HG02885 (cell line): Measurements from ENCODE around the gene ZNF439.
"Not testable (repeated sequence)": the region's sequence is repeated elsewhere in the genome, so short reads cannot be mapped to it uniquely, and the experiment has no call there.

Experiments used
- ATAC-seq: cut with Tn5 transposase; IDR thresholded peaks from one replicate; pipeline ENCODE4 v1.9.1; 2021; ENCODE audit warnings: mild to moderate bottlenecking; ENCODE audit not compliant: unreplicated experiment, poor library complexity

The ZNF439 gene

DNA sequence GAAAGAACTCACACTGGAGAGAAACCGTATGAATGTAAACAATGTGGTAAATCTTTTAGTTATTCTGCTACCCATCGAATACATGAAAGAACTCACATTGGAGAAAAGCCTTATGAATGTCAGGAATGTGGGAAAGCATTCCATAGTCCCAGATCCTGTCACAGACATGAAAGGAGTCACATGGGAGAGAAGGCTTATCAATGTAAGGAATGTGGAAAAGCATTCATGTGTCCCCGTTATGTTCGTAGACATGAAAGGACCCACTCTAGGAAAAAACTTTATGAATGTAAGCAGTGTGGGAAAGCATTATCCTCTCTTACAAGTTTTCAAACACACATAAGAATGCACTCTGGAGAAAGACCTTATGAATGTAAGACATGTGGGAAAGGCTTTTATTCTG is 19.2 kb downstream of the ZNF439 start:
- not testable (repeated sequence) for ATAC-seq

DNA sequence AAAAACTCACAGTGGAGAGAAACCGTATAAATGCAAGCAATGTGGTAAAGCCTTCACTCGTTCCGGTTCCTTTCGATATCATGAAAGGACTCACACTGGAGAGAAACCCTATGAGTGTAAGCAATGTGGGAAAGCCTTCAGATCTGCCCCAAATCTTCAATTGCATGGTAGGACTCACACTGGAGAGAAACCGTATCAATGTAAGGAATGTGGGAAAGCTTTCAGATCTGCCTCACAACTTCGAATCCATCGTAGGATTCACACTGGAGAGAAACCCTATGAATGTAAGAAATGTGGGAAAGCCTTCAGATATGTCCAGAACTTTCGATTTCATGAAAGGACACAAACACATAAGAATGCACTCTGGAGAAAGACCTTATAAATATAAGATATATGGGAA is 19.7 kb downstream of the ZNF439 start:
- ATAC-seq = no peak

DNA sequence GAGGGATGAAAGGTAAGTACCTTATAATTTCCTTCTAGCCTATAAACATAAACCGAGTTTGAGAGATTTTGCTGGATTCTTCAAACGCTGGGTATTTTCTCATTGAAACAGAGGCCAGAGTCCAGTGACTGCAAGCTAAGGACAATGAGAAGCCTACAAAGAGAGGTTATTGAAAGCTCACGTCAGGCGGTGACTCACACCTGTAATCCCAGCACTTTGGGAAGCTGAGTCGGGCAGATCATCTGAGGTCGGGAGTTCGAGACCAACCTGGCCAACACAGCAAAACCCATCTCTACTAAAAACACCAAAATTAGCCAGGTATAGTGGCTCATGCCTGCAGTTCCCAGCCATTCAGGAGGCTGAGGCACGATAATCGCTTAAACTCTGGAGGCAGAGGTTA is 24.1 kb downstream of the ZNF439 start:
- ATAC-seq = no peak

DNA sequence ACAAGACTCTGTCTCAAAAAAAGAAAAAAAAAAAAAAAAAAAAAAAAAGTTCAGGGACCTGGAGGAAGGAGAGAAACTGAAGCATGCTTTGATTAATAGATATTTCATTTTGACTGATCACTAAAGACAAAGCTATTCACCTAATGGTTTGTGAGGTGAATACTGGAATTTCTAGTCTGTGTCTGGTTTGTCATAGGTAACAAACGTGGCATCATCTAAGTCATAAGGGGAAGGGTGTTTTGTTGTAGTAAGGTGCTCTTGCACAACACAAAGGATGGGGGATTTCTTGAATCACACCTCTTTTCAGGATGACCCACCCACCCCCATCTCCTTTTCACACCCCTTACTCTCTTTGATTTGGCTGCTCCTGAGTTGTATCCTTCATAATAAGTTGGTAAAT is 25.2 kb downstream of the ZNF439 start:
- ATAC-seq = no peak

DNA sequence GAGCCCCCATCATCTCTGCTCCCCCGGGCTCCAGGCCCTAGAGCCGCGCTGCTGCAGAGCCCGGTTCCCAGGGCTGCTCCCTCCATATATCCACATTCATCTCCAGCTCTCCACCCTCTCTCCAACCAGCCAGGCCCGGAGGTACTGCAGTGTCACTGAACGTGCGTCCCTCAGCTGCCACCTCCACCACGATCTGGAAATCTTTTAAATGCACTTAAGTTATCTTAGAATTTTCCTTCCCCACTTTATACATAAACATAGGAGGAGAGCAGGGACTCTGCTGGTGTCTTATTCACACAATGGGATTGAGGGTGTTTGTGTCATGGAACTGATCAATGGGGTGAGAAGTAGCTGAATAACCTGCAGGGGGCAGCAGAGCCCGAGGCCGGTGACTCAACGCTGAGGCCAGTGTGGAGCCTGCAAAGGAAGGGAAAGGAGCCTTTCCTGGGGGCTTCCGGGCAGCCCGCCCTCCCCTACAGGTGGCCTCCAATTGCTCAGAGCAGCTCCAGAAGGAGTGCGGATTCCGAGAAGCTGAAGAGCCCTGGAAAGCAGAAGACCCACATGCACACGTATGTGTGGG is 31.3 kb downstream of the ZNF439 start:
- not testable (repeated sequence) for ATAC-seq

DNA sequence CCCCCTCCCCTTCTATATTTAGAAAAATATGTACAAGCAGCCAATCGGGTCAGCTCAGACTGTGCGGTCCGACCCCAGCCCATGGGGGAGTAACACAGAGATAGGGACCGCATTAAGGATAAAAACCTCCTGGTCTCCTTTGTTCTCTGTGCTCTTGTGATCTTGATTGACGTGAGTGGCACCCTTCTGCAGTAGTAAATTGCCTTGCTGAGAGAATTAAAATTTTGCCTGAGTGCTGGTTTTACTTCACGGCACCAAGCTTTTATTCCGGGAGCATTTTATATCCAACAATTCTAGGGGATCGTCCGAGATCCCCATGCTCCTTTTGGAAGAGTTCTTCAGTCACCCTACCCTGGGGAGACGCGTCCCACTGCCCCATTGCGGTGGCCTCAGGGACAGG is 32.1 kb downstream of the ZNF439 start:
- ATAC-seq = no peak

DNA sequence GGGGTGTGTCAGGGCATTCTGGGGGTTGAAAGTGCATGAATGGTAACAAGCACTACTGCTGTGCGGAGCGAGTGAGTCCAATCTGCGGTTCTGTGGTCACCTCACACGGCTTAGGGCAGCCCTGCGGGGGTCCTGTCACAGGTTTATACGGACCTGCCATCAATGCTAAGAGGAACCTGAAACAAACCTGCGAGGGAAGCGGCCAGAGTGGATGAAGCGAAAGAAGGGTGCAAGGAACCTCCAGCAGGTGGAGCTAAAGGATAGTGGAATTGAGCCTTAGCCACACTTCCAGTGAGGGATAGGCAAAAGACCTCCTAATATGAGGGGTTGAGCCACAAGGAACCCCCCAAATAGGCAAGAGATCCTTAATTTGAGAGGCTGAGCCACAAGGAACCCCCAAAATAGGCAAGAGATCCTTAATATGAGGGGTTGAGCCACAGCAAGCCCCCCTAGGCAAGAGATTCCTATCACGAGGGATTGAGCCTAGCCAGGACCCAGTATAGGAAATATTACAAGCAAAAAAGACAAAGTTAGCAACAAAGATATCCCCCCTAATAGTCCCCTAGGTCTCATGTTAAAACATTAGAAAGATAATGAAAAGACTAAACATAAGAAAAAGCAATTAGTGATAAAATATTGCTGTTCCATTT is 32.8 kb downstream of the ZNF439 start:
- ATAC-seq = no peak

DNA sequence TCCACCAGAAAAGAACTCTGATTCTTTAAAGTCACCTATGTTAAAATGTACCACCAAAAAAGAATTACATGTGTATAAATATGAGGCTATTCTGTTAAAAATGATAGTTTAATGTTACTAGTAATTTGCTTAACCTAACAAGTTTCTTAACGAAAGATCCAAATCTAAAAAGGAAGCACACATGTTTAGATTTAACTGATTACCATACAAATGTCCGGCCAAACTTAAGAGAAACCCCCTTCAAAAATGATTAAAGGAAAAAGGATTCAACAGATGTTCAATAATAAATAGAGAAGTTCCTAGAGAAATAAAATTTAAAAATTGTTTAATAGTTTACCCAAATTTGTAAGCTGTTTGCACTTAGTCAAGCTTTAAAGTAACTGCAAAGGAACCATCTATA is 34.1 kb downstream of the ZNF439 start:
- ATAC-seq = no peak

DNA sequence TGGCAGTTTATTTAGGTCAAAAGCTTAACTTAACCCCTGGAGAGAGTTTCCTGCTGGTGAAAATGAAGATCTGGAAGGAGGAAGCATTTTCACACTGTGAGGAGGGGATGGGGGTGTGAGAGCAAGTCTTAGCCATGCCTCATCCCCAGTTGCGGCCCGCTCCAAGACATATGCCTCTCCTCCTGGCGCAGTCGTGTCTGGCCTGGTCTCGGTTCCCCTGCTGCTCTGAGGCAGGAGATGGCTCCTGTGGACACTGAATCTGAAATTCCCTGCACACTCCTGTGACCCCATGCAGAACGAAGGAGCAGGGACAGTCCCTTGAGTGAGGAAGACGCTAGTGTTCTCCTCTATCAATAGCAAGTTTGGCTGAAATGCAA is 38.7 kb downstream of the ZNF439 start:
- ATAC-seq = no peak

DNA sequence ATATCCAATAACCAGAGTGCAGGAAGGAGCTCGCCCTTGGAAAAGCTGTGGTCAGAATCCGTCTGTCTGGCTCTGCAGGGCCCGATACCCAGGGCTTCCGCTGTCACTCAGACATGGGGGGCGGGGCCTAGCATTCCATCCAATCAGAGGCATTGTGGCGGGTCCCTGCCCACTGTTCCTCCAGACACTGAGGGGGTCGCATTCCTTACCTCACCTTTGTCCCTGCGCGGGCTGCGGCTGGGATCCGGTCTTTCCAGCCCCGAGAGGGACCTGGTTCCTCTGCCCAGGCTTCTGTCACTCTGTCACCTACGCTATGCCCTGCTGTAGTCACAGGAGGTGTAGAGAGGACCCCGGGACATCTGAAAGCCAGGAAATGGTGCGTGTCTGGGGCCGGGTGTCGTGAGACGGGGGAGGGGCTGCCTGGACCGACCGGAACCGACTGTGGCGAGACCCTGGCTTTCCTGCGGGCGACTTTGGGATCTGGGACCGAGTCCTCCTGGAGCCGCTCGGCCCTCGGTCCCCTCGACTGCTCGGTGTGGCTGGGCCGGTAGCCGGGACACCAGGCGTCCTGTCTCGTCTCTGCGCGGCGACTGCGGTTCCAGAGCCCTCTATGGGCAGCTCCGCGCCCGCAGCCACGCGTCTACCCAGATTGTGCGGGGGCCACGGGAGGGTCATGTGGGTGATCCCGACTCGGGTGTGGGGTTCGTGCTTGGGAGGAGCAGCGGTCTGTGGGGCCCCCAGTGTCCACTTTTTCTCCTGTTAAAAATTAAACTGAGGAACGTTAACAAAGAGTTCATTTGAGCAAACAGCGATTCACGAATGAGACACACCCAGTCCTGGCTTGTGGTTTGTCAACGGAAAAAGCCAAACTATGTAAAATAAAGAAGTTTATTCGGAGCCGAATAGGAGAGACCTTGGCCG is 39.3 kb downstream of the ZNF439 start, which contains the start of gene ZNF69:
TSS of gene ZNF69 (plus strand) at position 172 of the 921 bp plus-strand sequence. CDS start at position 314, 142 bp downstream.
- peak; percentile 44 for ATAC-seq

DNA sequence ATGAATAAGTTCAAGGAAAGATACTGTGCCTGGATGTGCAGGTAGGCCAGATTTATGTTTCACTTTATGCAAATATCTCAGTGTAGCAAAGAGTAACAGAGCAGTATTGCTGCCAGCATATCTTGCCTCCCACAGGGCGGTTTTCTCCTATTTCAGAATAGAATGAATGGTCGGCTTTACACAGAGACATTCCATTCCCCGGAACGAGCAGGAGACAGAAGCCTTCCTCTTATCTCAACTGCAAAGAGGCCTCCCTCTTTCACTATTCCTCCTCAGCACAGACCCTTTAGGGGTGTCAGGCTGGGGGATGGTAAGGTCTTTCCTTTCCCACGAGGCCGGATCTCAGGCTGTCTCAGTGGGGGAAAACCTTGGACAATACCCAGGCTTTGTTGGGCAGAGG is 41.4 kb downstream of the ZNF439 start:
- ATAC-seq = not testable (repeated sequence)

DNA sequence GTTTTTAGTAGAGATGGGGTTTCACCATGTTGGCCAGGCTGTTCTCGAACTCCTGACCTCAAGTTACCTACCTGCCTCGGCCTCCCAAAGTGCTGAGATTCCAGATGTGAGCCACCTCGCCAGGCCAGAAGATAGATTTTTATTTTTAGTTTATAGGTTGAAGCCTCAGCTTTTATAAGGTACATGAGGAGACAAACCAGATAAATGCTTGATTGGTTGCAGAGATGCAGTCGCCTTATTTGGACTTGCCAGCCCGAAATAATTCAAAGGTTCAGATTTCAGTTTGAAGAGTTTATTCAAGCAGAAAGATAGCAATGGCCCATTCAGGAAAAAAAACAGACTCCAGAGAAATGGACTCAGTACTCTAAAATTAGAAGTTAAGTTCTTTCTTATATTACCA is 42.1 kb downstream of the ZNF439 start:
- ATAC-seq = no peak

DNA sequence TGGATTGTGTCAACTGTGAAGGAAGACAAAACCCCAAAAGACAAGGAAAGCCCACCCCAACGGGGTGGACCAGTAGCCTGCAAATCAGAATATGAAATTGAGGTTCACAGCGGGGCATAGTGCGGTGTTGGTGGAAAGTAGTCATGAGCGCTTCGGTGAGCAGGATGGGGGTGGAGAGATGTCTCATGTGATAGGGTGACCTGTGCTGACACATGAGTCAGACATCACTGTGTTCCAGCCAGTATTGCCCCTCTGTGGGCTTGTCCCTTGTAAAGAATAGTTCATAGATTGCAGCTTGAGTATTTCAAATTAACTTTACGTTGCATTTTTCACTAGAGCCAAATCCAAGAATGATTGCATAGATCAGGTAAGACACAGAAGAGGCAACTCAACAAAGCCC is 46.3 kb downstream of the ZNF439 start:
- no peak for ATAC-seq

DNA sequence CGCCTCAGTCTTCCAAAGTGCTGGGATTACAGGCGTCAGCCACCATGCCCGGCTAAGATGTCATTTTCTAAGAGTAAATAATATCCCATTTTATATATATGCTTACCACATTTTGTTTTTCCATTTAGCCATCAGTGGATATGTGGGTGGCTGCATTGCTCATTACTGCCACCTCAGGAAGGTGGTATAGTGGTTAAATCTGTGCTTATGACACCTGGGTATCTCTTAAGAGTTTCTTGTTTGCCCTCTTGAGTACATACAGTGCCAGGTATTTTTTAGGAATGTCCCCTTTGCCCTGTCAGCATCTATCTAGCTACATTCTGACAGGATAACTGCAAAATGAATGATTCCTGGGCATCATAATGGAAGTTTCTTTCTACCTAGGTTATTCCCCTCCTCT is 53.7 kb downstream of the ZNF439 start:
- ATAC-seq = no peak

DNA sequence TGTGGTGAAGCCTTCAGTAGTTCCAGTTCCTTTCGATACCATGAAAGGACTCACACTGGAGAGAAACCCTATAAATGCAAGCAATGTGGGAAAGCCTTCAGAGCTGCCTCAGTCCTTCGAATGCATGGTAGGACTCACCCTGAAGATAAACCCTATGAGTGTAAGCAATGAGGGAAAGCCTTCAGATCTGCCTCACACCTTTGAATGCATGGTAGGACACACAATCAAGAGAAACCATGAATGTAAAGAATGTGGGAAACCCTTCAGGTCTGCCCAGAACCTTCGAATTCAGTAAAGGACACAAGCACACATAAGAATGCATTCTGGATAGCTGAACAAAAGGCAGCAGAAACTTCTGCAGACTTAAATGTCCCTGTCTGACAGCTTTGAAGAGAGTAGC is 57.4 kb downstream of the ZNF439 start:
- ATAC-seq = no peak

DNA sequence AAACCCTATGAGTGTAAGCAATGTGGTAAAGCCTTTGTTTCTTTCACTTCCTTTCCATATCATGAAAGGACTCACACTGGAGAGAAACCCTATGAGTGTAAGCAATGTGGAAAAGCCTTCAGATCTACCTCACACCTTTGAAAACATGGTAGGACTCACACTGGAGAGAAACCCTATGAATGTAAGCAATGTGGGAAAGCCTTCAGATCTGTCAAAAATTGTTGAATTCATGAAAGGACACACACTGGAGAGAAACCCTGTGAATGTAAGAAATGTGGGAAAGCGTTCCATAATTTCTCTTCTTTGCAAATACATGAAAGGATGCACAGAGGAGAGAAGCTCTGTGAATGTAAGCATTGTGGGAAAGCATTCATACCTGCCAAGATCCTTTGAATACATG is 63.4 kb downstream of the ZNF439 start:
- ATAC-seq = not testable (repeated sequence)

DNA sequence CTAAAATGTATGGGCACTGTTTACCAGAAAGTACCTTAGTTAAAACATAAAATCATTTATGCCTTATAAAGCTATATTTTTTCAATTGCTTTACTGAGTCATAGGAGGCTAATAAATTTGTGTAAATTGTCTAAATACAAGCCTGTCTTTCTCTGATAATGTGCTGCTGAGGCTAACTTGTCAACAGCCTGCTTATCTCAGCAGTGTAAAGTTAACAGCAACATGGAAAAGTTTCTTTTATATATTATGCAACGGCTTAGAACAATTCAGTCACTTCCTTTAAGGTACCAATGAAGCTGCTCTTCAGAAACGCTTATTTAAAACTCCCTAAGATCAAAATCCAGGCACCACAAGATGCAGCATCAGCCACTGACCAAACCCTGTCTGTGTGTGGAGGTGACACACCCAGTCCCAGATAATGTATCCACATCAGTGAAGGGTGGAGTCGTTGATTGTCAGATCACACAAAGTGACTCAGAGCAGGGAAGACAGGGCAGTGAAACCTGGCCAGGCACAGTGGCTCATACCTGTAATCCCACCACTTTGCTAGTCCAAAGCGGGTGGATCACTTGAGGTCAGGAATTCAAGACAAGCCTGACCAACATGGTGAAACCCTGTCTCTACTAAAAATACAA is 66.0 kb downstream of the ZNF439 start:
- ATAC-seq = not testable (repeated sequence)
